ENCODE data around the gene ADISSP.

ADISSP gene

GRCh38 chr20:3729811-3730540 is 37.6 kb downstream of the ADISSP start:
- DNase-seq (ENCODE audit: low read depth) = no peak
- TF ChIP-seq CTCF (IDR thresholded peaks at IDR 0.05; ENCODE audit: low read depth, low read length, missing control alignments) = no peak
- no peak overlapping the region for H3K4me3 ChIP-seq (ENCODE audit: low read depth, low read length)

- TF ChIP-seq CTCF (IDR thresholded peaks at IDR 0.05; ENCODE audit: low read depth, low read length, missing control alignments) = no peak
- DNase-seq (ENCODE audit: low read depth) = no peak
- no peak overlapping the region for H3K4me3 ChIP-seq (ENCODE audit: low read depth, low read length)
Observed at GRCh38 chr20:3729378-3729777, 38.2 kb downstream of the ADISSP start.

DNA sequence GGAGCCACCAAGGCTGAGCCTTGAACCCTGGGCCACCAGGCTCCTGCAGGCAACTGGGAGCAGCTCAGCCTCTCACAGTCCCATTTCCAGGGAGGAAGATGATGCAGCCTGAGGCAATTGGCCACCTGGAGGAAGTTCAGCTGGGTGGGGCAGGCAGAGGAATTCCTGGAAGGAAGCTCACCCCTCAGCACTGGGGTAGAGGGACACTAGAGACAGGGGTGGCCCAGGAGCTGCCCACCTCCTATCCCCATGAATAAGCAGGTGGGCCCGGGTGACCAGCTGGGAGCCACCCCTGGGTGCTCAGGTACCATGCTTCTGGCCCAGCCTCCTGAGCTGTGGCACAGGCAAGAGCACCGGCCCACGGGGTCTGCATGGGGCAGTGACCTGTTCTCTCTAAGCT is 38.7 kb downstream of the ADISSP start:
- TF ChIP-seq CTCF (IDR thresholded peaks at IDR 0.05; ENCODE audit: low read depth, low read length, missing control alignments) = no peak
- DNase-seq (ENCODE audit: low read depth) = no peak
- H3K4me3 ChIP-seq (ENCODE audit: low read depth, low read length) = no peak overlapping the region

DNA sequence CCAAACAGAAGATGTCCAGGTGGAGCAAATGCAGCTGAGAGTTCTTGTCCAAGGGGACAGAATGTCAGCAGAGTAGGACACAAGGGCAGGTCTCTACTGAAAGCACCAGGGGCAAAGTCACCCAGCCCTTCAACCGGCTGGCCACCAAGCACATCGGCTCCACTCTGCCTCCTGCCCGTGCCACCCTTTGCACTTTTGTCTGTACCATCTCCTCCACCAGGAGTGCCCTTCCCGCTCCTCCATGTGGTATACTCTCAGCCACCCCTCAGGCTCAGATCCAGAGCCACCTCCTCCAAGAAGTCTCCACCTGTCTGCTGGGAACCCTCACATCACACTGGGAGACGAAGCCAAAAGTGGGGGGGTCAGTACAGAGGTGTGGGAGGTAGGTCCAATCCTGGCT is 39.2 kb downstream of the ADISSP start:
- TF ChIP-seq CTCF (IDR thresholded peaks at IDR 0.05; ENCODE audit: low read depth, low read length, missing control alignments) = no peak
- H3K4me3 ChIP-seq (ENCODE audit: low read depth, low read length) = no peak overlapping the region
- no peak for DNase-seq (ENCODE audit: low read depth)

GRCh38 chr20:3727401-3728021 is 40.0 kb downstream of the ADISSP start:
- no peak for TF ChIP-seq CTCF (IDR thresholded peaks at IDR 0.05; ENCODE audit: low read depth, low read length, missing control alignments)
- no peak overlapping the region for H3K4me3 ChIP-seq (ENCODE audit: low read depth, low read length)
- no peak for DNase-seq (ENCODE audit: low read depth)

- no peak overlapping the region for H3K4me3 ChIP-seq (ENCODE audit: low read depth, low read length)
- no peak for TF ChIP-seq CTCF (IDR thresholded peaks at IDR 0.05; ENCODE audit: low read depth, low read length, missing control alignments)
- no peak for DNase-seq (ENCODE audit: low read depth)
Observed at GRCh38 chr20:3724356-3724755, 43.2 kb downstream of the ADISSP start.

- no peak overlapping the region for H3K4me3 ChIP-seq (ENCODE audit: low read depth, low read length)
- no peak for TF ChIP-seq CTCF (IDR thresholded peaks at IDR 0.05; ENCODE audit: low read depth, low read length, missing control alignments)
- no peak for DNase-seq (ENCODE audit: low read depth)
Observed at GRCh38 chr20:3723284-3723683, 44.3 kb downstream of the ADISSP start.

Measured in GM12864 (cell line).